ENCODE data around the gene VPS33A. TPM values are rescaled to one million over a fixed set of nuclear protein-coding genes. Genes with fewer than 3 reads are reported as not detected.

The VPS33A gene
- total and polyA plus RNA-seq, 2 donors (not counting 3 experiments of a cell fraction or from before 2014, with no cell fraction given): 12.1 to 23.1 TPM

DNA sequence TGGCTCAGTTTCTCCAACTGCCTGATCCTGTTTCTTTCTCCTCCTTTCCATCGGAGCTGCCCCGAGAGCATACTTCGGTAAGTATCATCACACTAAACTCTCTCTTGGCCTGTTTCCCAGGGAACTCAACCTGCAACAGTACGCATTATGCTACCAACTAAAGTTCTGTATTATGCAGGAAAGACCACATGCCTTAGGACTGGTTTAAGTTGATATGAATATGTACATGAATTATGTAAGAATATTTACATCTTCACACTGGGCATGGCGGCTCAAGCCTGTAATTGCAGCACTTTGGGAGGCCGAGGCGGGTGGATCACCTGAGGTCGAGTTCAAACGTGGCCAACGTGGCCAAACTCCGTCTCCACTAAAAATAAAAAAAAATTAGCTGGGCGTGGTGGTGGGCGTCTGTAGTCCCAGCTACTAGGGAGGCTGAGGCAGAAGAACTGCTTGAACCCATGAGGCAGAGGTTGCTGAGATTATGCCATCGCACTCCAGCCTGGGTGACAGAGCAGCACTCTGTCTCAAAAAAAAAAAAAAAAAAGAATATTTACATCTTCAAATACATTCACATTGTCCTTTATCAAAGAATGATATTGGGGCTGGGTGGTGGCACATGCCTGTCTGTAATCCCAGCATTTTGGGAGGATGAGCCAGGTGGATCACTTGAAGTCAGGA, 31.9 kb upstream of the VPS33A start:
- ChIA-PET CTCF (interaction anchor here (1.4 kb wide), 1 partner anchor 29 kb away, joined by 3 read pairs; no protein-coding TSS in a partner anchor), POLR2A (no interaction called here)
- TF ChIP-seq POLR2AphosphoS5 (IDR thresholded peaks at IDR 0.05; ENCODE audit: insufficient read depth, low read depth, low read length) (no peak), MYC (IDR thresholded peaks at IDR 0.05; ENCODE audit: low read depth, low read length) (no peak), POLR2A (IDR thresholded peaks at IDR 0.05; ENCODE audit: low read depth, low read length) (no peak), JUN (IDR thresholded peaks at IDR 0.05; ENCODE audit: borderline replicate concordance, insufficient read depth, insufficient read length, low read depth) (no peak), GATA2 (IDR thresholded peaks at IDR 0.05; ENCODE audit: insufficient read depth, insufficient read length, low read depth, low read length) (no peak), FOS (IDR thresholded peaks at IDR 0.05; ENCODE audit: borderline replicate concordance, insufficient read depth, low read length) (no peak), EZH2 (IDR thresholded peaks at IDR 0.05; ENCODE audit: borderline replicate concordance, low read depth, low read length, severe bottlenecking) (no peak)
- TF ChIP-seq, protein P1, sequence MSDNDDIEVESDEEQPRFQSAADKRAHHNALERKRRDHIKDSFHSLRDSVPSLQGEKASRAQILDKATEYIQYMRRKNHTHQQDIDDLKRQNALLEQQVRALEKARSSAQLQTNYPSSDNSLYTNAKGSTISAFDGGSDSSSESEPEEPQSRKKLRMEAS (IDR thresholded peaks at IDR 0.05; ENCODE audit: insufficient read depth, insufficient read length): no peak
- TF ChIP-seq, protein P2, sequence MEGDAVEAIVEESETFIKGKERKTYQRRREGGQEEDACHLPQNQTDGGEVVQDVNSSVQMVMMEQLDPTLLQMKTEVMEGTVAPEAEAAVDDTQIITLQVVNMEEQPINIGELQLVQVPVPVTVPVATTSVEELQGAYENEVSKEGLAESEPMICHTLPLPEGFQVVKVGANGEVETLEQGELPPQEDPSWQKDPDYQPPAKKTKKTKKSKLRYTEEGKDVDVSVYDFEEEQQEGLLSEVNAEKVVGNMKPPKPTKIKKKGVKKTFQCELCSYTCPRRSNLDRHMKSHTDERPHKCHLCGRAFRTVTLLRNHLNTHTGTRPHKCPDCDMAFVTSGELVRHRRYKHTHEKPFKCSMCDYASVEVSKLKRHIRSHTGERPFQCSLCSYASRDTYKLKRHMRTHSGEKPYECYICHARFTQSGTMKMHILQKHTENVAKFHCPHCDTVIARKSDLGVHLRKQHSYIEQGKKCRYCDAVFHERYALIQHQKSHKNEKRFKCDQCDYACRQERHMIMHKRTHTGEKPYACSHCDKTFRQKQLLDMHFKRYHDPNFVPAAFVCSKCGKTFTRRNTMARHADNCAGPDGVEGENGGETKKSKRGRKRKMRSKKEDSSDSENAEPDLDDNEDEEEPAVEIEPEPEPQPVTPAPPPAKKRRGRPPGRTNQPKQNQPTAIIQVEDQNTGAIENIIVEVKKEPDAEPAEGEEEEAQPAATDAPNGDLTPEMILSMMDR (IDR thresholded peaks at IDR 0.05; ENCODE audit: extremely low read depth in 1 of 2, insufficient read depth in 1 of 2, low read depth in 1 of 2, low read length in 2 of 2): no peak
- H3K9me1 ChIP-seq (replicated peaks; ENCODE audit: control insufficient read depth, extremely low read depth, insufficient read depth, low read length): no peaks in the 10 kb centered on the region
- no peaks in the 10 kb centered on the region for H3K27me3 ChIP-seq (ENCODE audit: control insufficient read depth in 2 of 2, insufficient read depth in 2 of 2, low read length in 2 of 2)
- no peaks in the 10 kb centered on the region for H3K9me3 ChIP-seq (replicated peaks; ENCODE audit: control insufficient read depth, insufficient read depth, low read length)
- intact Hi-C loops (cut with micrococcal nuclease): no loop called here
- no peaks in the 10 kb centered on the region for H4K20me1 ChIP-seq (replicated peaks; ENCODE audit: control insufficient read depth, extremely low read depth, insufficient read depth, low read length)
- H3K4me1 ChIP-seq (ENCODE audit: control insufficient read depth, extremely low read depth, insufficient read depth, low read length): no peaks in the 10 kb centered on the region
- H3K36me3 ChIP-seq (ENCODE audit: control insufficient read depth in 2 of 2, extremely low read depth in 1 of 2, insufficient read depth in 2 of 2, low read length in 2 of 2): peaks cover 6 to 13% of the 10 kb centered on the region in 2 experiments
- no peak overlapping the region for H2AFZ ChIP-seq (ENCODE audit: low read depth, low read length)
- H3K27ac ChIP-seq (ENCODE audit: insufficient read depth, low read depth, low read length): no peak overlapping the region
- no peak overlapping the region for H3K9ac ChIP-seq (replicated peaks; ENCODE audit: extremely low read depth, insufficient read depth, low read length)
- dilution Hi-C loops (cut with MboI; ENCODE audit: extremely low pct_ligation_motif_present, low sequenced_read_pairs): no loop called here
- FAIRE-seq (no peak), DNase-seq (ENCODE audit: low read depth, low spot score) (no peak)
- BruUV-seq (replicated peaks): no TSS peak
- no peak overlapping the region for H3K4me3 ChIP-seq (replicated peaks in 1 of 3; ENCODE audit: insufficient read depth in 1 of 3, low read depth in 1 of 3, low read length in 3 of 3)
- no peak overlapping the region for H3K4me2 ChIP-seq (ENCODE audit: insufficient read depth, low read length)
- no peaks in the 10 kb centered on the region for H3K79me2 ChIP-seq (ENCODE audit: control insufficient read depth, insufficient read depth, low read length)
